SU-DHL-6 (cell line): ENCODE data around the gene SEPTIN2.

Experiments used
- EZH2phosphoT487 ChIP-seq: fragments of 200-600 bp; sonication (generic), shearing (Covaris generic); conservative IDR thresholded peaks from 2 replicates; pipeline ENCODE4 v1.6.1; 2018; ENCODE audit warnings: mild to moderate bottlenecking, antibody characterized with exemption, low read length, moderate library complexity, mixed read lengths
- TF ChIP-seq, protein P1 (sequence below): fragments of 200-600 bp; sonication (generic); IDR thresholded peaks from one replicate; pipeline ENCODE4 v1.5.1; 2017; ENCODE audit warnings: antibody characterized with exemption, mild to moderate bottlenecking, low read length, moderate library complexity; ENCODE audit not compliant: insufficient read depth, poor library complexity, severe bottlenecking

DNA sequence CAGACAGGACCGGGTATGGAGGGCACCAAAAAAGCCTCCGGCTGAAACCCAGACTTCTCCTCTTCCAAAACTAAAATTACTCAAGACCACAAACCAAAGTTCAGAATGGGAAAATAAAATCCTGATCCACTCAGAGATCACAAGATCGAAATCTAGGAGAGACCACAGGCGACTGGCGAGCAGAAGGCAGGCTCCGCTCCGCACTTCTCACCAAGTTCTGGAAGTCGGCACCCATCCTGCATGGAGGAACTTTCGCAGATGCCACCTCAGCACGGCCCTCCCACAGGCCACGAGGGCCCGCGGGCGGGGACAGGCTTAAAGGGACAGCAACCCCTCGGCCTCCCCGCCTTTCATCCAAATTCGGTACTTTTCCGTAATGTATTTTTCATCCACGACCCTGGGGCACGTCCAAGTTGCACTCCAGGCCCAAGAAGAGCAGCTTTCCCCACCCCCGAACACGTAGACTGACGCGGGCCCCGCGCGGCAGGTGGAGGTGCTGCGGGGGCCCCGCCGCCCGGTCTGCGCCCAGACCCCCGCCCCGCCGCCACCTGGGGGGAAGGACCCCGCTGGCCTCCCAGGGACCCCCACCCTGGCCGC is 43.9 kb upstream of the SEPTIN2 start:
- TF ChIP-seq, protein P1, sequence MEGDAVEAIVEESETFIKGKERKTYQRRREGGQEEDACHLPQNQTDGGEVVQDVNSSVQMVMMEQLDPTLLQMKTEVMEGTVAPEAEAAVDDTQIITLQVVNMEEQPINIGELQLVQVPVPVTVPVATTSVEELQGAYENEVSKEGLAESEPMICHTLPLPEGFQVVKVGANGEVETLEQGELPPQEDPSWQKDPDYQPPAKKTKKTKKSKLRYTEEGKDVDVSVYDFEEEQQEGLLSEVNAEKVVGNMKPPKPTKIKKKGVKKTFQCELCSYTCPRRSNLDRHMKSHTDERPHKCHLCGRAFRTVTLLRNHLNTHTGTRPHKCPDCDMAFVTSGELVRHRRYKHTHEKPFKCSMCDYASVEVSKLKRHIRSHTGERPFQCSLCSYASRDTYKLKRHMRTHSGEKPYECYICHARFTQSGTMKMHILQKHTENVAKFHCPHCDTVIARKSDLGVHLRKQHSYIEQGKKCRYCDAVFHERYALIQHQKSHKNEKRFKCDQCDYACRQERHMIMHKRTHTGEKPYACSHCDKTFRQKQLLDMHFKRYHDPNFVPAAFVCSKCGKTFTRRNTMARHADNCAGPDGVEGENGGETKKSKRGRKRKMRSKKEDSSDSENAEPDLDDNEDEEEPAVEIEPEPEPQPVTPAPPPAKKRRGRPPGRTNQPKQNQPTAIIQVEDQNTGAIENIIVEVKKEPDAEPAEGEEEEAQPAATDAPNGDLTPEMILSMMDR: no peak
- TF ChIP-seq EZH2phosphoT487: no peak
